Neural progenitor cell (in vitro differentiated cells): ENCODE data around the gene MMADHC. TPM values are rescaled to one million over a fixed set of nuclear protein-coding genes. Genes with fewer than 3 reads are reported as not detected.
A peak's percentile ranks its signal among the peaks of the same experiment; 100 is the strongest.

Experiments
- DNase-seq: peaks from one replicate; pipeline ENCODE4 v3.0.0-alpha.2; 2016; ENCODE audit warnings: low spot score
- H2AFZ ChIP-seq: fragments of 200-600 bp; sonication (generic); replicated peaks from 2 replicates; pipeline ENCODE4 v1.6.1; 2016; ENCODE audit warnings: antibody characterized with exemption
- H3F3A ChIP-seq: fragments of 200-600 bp; sonication (generic); 2 replicates; pipeline ENCODE4 v1.6.1; 2016; ENCODE audit warnings: antibody characterized with exemption, low read depth
- H3K27ac ChIP-seq: fragments of 200-600 bp; sonication (generic); 2 replicates; pipeline ENCODE4 v1.5.1; 2016; ENCODE audit warnings: mild to moderate bottlenecking
- H3K27me3 ChIP-seq: fragments of 200-600 bp; sonication (generic); 2 replicates; pipeline ENCODE4 v1.6.1; 2016; ENCODE audit warnings: mild to moderate bottlenecking, moderate library complexity
- H3K36me3 ChIP-seq: fragments of 200-600 bp; sonication (generic); 2 replicates; pipeline ENCODE4 v1.5.1; 2016
- H3K4me1 ChIP-seq: fragments of 200-600 bp; sonication (generic); 2 replicates; pipeline ENCODE4 v1.6.1; 2016; ENCODE audit warnings: mixed run types
- H3K4me2 ChIP-seq: fragments of 200-600 bp; sonication (generic); 2 replicates; pipeline ENCODE4 v1.6.1; 2016
- H3K4me3 ChIP-seq: fragments of 200-600 bp; sonication (generic); 2 replicates; pipeline ENCODE4 v1.5.1; 2016
- H3K79me2 ChIP-seq: fragments of 200-600 bp; sonication (generic); 2 replicates; pipeline ENCODE4 v1.6.1; 2016; ENCODE audit warnings: low read depth
- H3K9ac ChIP-seq: fragments of 200-600 bp; sonication (generic); 2 replicates; pipeline ENCODE4 v1.6.1; 2016
- H3K9me3 ChIP-seq: fragments of 200-600 bp; sonication (generic); 2 replicates; pipeline ENCODE4 v1.5.1; 2016; ENCODE audit warnings: low read depth
- H4K20me1 ChIP-seq: fragments of 200-600 bp; sonication (generic); 2 replicates; pipeline ENCODE4 v1.6.1; 2016; ENCODE audit warnings: low read depth
- H3K27ac Mint-ChIP-seq: 3 replicates; pipeline ENCODE4 v1.8.0; 2021; ENCODE audit warnings: mixed read lengths
- H3K27me3 Mint-ChIP-seq: 2 replicates; pipeline ENCODE4 v1.8.0; 2022; ENCODE audit warnings: low read depth, mild to moderate bottlenecking, inconsistent platforms, moderate library complexity, mixed read lengths; ENCODE audit not compliant: insufficient read depth
- H3K36me3 Mint-ChIP-seq: 3 replicates; pipeline ENCODE4 v1.8.0; 2021; ENCODE audit warnings: mixed read lengths
- H3K4me1 Mint-ChIP-seq: 3 replicates; pipeline ENCODE4 v1.8.0; 2021; ENCODE audit warnings: mixed read lengths
- H3K4me3 Mint-ChIP-seq: 3 replicates; pipeline ENCODE4 v1.8.0; 2021; ENCODE audit warnings: mild to moderate bottlenecking, moderate library complexity, mixed read lengths
- H3K9me3 Mint-ChIP-seq: 3 replicates; pipeline ENCODE4 v1.8.0; 2020; ENCODE audit warnings: mixed read lengths
- CTCF ChIP-seq: fragments of 200-600 bp; sonication (generic); IDR thresholded peaks from 2 replicates; pipeline ENCODE4 v1.5.1; 2017; ENCODE audit warnings: antibody characterized with exemption, mild to moderate bottlenecking
- EZH2 ChIP-seq: fragments of 200-600 bp; sonication (generic); IDR thresholded peaks from 2 replicates; pipeline ENCODE4 v1.6.1; 2017; ENCODE audit warnings: antibody characterized with exemption, mild to moderate bottlenecking, moderate library complexity
- EZH2phosphoT487 ChIP-seq: fragments of 200-600 bp; sonication (generic); IDR thresholded peaks from 2 replicates; pipeline ENCODE4 v1.6.1; 2017; ENCODE audit warnings: antibody characterized with exemption
- total RNA-seq: library from RNA; depleted of rRNA; stranded (reverse); fragments of >200 nt; gene quantifications from 2 replicates; pipeline ENCODE4 v1.2.3, GENCODE V29; 2015; ENCODE audit warnings: low replicate concordance

Gene MMADHC
- total RNA-seq, 1 donor from 2014 or later, result 178 TPM

GRCh38 chr2:149585166-149585885 lies 2.2 kb downstream of the MMADHC start:
- DNase-seq, result no peak
- H3K4me2 ChIP-seq, result peak overlapping the region; percentile 87
- H3K9ac ChIP-seq, result no peak overlapping the region
- Mint-ChIP-seq H3K27ac (no peak overlapping the region), H3K4me3 (peak overlapping the region; percentile 98), H3K9me3 (no peaks in the 10 kb centered on the region), H3K36me3 (peaks cover 18% of the 10 kb centered on the region), H3K27me3 (no peaks in the 10 kb centered on the region), H3K4me1 (peaks cover 23% of the 10 kb centered on the region)
- H3K27me3 ChIP-seq, result no peaks in the 10 kb centered on the region
- TF ChIP-seq CTCF (no peak), EZH2 (no peak), EZH2phosphoT487 (no peak)
- peaks cover 20% of the 10 kb centered on the region for H3K36me3 ChIP-seq
- H3K27ac ChIP-seq, result no peak overlapping the region
- H4K20me1 ChIP-seq, result peaks cover 10% of the 10 kb centered on the region
- peaks cover 16% of the 10 kb centered on the region for H3K4me1 ChIP-seq
- H2AFZ ChIP-seq, result no peak overlapping the region
- no peaks in the 10 kb centered on the region for H3K9me3 ChIP-seq
- H3F3A ChIP-seq, result peaks cover 13% of the 10 kb centered on the region
- H3K79me2 ChIP-seq, result peaks cover 60% of the 10 kb centered on the region
- H3K4me3 ChIP-seq, result peak overlapping the region; percentile 83

GRCh38 chr2:149579972-149580882 lies 7.3 kb downstream of the MMADHC start:
- H3K27ac Mint-ChIP-seq, result no peak overlapping the region
- H3K4me3 Mint-ChIP-seq, result no peak overlapping the region
- TF ChIP-seq EZH2, result no peak
- TF ChIP-seq CTCF, result no peak
- no peak for TF ChIP-seq EZH2phosphoT487

GRCh38 chr2:149577269-149577668 lies 10.3 kb downstream of the MMADHC start:
- H3K27me3 ChIP-seq, result no peaks in the 10 kb centered on the region
- no peak overlapping the region for H2AFZ ChIP-seq
- no peak overlapping the region for H3K9ac ChIP-seq
- H3K36me3 ChIP-seq, result peaks cover 48% of the 10 kb centered on the region
- H3K4me3 ChIP-seq, result no peak overlapping the region
- Mint-ChIP-seq H3K27me3 (no peaks in the 10 kb centered on the region), H3K4me3 (no peak overlapping the region), H3K9me3 (no peaks in the 10 kb centered on the region), H3K36me3 (peaks cover 33% of the 10 kb centered on the region), H3K4me1 (no peaks in the 10 kb centered on the region), H3K27ac (no peak overlapping the region)
- H3K4me2 ChIP-seq, result no peak overlapping the region
- no peak overlapping the region for H3K27ac ChIP-seq
- no peak for DNase-seq
- H3K79me2 ChIP-seq, result peaks cover 20% of the 10 kb centered on the region
- H4K20me1 ChIP-seq, result peaks cover 11% of the 10 kb centered on the region
- no peak for TF ChIP-seq CTCF
- no peak for TF ChIP-seq EZH2phosphoT487
- TF ChIP-seq EZH2, result no peak
- H3F3A ChIP-seq, result no peaks in the 10 kb centered on the region
- no peaks in the 10 kb centered on the region for H3K9me3 ChIP-seq
- no peaks in the 10 kb centered on the region for H3K4me1 ChIP-seq

More at GRCh38 chr2:149579972-149580882, 7.3 kb downstream of the MMADHC start:
- H3K27me3 ChIP-seq, result no peaks in the 10 kb centered on the region
- H3K79me2 ChIP-seq, result peaks cover 41% of the 10 kb centered on the region
- no peaks in the 10 kb centered on the region for H3K9me3 Mint-ChIP-seq
- H3K36me3 ChIP-seq, result peaks cover 43% of the 10 kb centered on the region
- H3K4me2 ChIP-seq, result no peak overlapping the region
- no peak for DNase-seq
- no peaks in the 10 kb centered on the region for H3K27me3 Mint-ChIP-seq
- H3F3A ChIP-seq, result no peaks in the 10 kb centered on the region
- H3K4me1 Mint-ChIP-seq, result peaks cover 11% of the 10 kb centered on the region
- H3K4me1 ChIP-seq, result peaks cover 6% of the 10 kb centered on the region
- H3K9me3 ChIP-seq, result no peaks in the 10 kb centered on the region
- H4K20me1 ChIP-seq, result peaks cover 5% of the 10 kb centered on the region
- no peak overlapping the region for H3K27ac ChIP-seq
- no peak overlapping the region for H3K4me3 ChIP-seq
- no peak overlapping the region for H2AFZ ChIP-seq
- H3K9ac ChIP-seq, result no peak overlapping the region
- H3K36me3 Mint-ChIP-seq, result peaks cover 41% of the 10 kb centered on the region
